RWPE2 (cell line): ENCODE results near the gene MFN1.

Experiments used
- ATAC-seq: fragments of 200-7000 bp; cut with Tn5 transposase; 3 replicates; pipeline ENCODE4 v1.9.1; 2021; ENCODE audit warnings: low read depth
- DNase-seq: peaks from one replicate; pipeline ENCODE4 v3.0.0-alpha.2; 2020; ENCODE audit warnings: low spot score
- H3K27ac ChIP-seq: fragments of 450-650 bp; 2 replicates; pipeline ENCODE4 v1.5.1; 2017; ENCODE audit warnings: mild to moderate bottlenecking; ENCODE audit not compliant: poor library complexity, severe bottlenecking
- H3K27me3 ChIP-seq: fragments of 250-450 bp; sonication (Bioruptor Pico); 2 replicates; pipeline ENCODE4 v1.5.1; 2021; ENCODE audit warnings: mild to moderate bottlenecking, moderate library complexity; ENCODE audit not compliant: insufficient read depth, poor library complexity, severe bottlenecking
- H3K36me3 ChIP-seq: fragments of 250-450 bp; sonication (Bioruptor Pico); 2 replicates; pipeline ENCODE4 v1.5.1; 2020; ENCODE audit warnings: low read depth, mild to moderate bottlenecking, moderate library complexity
- H3K4me1 ChIP-seq: fragments of 250-450 bp; sonication (Bioruptor Pico); 2 replicates; pipeline ENCODE4 v1.5.1; 2021; ENCODE audit warnings: mild to moderate bottlenecking, moderate library complexity; ENCODE audit not compliant: insufficient read depth, poor library complexity, severe bottlenecking
- H3K4me3 ChIP-seq: fragments of 250-450 bp; sonication (Bioruptor Pico); 2 replicates; pipeline ENCODE4 v1.5.1; 2021; ENCODE audit warnings: mild to moderate bottlenecking, moderate library complexity; ENCODE audit not compliant: severe bottlenecking
- H3K9me3 ChIP-seq: fragments of 250-450 bp; sonication (Bioruptor Pico); 2 replicates; pipeline ENCODE4 v1.5.1; 2021; ENCODE audit warnings: mild to moderate bottlenecking, moderate library complexity; ENCODE audit not compliant: severe bottlenecking
- CTCF ChIP-seq: fragments of 450-650 bp; IDR thresholded peaks from one replicate; pipeline ENCODE4 v1.5.1; 2017; ENCODE audit warnings: mild to moderate bottlenecking, moderate library complexity; ENCODE audit not compliant: poor library complexity, severe bottlenecking

MFN1 gene

GRCh38 chr3:179347345-179348194, at the start of gene MFN1:
TSS of gene MFN1 (plus strand) at chr3:179347709. CDS start at chr3:179348852, 1,143 bp downstream.
- Histone ChIP-seq H3K9me3 (no peaks in the 10 kb centered on the region), H3K4me1 (peaks cover 12% of the 10 kb centered on the region), H3K36me3 (peaks cover 38% of the 10 kb centered on the region), H3K27ac (peak within 1 kb of the TSS; percentile 7), H3K27me3 (no peaks in the 10 kb centered on the region), H3K4me3 (peak within 1 kb of the TSS; percentile 84)
- ATAC-seq (peak; percentile 99), DNase-seq (peak; percentile 86)
- no peak for TF ChIP-seq CTCF

- ATAC-seq, result no peak
- TF ChIP-seq CTCF, result no peak
- no peak overlapping the region for H3K4me3 ChIP-seq
These were observed 49.4 kb upstream of the MFN1 start for GRCh38 chr3:179297971-179298725.

GRCh38 chr3:179299316-179299715, 48.2 kb upstream of the MFN1 start:
- DNase-seq (no peak), ATAC-seq (no peak)
- Histone ChIP-seq H3K9me3 (no peaks in the 10 kb centered on the region), H3K27me3 (no peaks in the 10 kb centered on the region), H3K4me1 (no peaks in the 10 kb centered on the region), H3K27ac (no peak overlapping the region), H3K4me3 (no peak overlapping the region), H3K36me3 (no peaks in the 10 kb centered on the region)
- no peak for TF ChIP-seq CTCF

More at GRCh38 chr3:179297971-179298725, 49.4 kb upstream of the MFN1 start:
- no peaks in the 10 kb centered on the region for H3K4me1 ChIP-seq
- H3K36me3 ChIP-seq, result no peaks in the 10 kb centered on the region
- H3K27ac ChIP-seq, result no peak overlapping the region
- H3K9me3 ChIP-seq, result no peaks in the 10 kb centered on the region
- no peak for DNase-seq
- H3K27me3 ChIP-seq, result no peaks in the 10 kb centered on the region

DNA sequence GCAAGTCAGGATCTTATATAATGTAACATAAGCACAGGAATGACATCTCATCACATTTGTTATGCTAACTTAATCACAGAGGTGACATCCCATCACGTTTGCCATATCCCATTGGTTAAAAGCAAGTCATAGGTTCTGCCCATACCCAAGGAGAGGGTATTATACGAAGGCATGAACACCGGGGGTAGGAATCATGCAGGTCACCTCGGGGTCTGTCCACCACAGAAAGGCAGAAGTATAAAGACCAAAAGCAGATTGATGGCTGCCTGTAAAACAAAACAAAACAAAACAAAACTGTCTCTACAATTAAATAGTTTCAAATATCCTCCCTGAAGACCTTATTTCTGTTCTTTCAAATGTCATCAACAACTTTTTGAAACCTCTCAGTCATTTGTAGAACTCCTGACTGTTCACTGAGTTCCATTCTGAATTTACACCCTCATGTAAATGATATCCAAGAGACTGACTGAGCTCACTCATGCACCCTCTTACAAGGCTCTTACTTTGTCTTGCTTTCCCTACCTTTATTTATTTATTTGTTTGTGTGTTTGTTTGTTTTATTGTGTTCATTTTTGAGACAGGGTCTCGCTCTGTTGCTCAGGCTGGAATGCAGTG, 47.4 kb upstream of the MFN1 start:
- Histone ChIP-seq H3K27me3 (no peaks in the 10 kb centered on the region), H3K9me3 (no peaks in the 10 kb centered on the region), H3K36me3 (no peaks in the 10 kb centered on the region), H3K4me1 (no peaks in the 10 kb centered on the region), H3K4me3 (no peak overlapping the region), H3K27ac (no peak overlapping the region)
- no peak for TF ChIP-seq CTCF
- no peak for DNase-seq
- no peak for ATAC-seq
